ENCODE data around the gene SLC27A5. TPM values are rescaled to one million over a fixed set of nuclear protein-coding genes. Genes with fewer than 3 reads are reported as not detected.

The SLC27A5 gene
- total and polyA plus RNA-seq, 9 of the 15 experiments (the other 6 are each of a cell fraction or from before 2014, with no cell fraction given), result 42.2 to 318 (median 64.7) TPM

GRCh38 chr19:58554494-58555368 is 42.9 kb upstream of the SLC27A5 start, which contains the start of gene CHMP2A (continued):
- no peak for TF ChIP-seq HSF4 (CRISPR knock-in tag; IDR thresholded peaks at IDR 0.05; ENCODE audit: borderline replicate concordance)
- peak; percentile 99 for TF ChIP-seq NR2C1 (IDR thresholded peaks at IDR 0.05)
- peak; percentile 99 for TF ChIP-seq NR2C1 (tag; IDR thresholded peaks at IDR 0.05)
- TF ChIP-seq TRIM28 (IDR thresholded peaks at IDR 0.05), result no peak
- no peak for TF ChIP-seq ZNF551 (CRISPR knock-in tag; IDR thresholded peaks at IDR 0.05)
- TF ChIP-seq ZZZ3 (IDR thresholded peaks at IDR 0.05), result no peak
- TF ChIP-seq NFIC (IDR thresholded peaks at IDR 0.05), result no peak
- TF ChIP-seq HCFC1 (IDR thresholded peaks at IDR 0.05; ENCODE audit: low read depth, low read length), result peak; percentile 84
- TF ChIP-seq ZNF239 (CRISPR knock-in tag; IDR thresholded peaks at IDR 0.05), result no peak
- 0 out of 2 replicates have a peak, but pooled peaks have one; percentile 12 for TF ChIP-seq RFX7 (CRISPR knock-in tag; IDR thresholded peaks at IDR 0.05)
- no peak for TF ChIP-seq NCOA2 (IDR thresholded peaks at IDR 0.05; ENCODE audit: partially characterized antibody in 2 of 2)
- TF ChIP-seq ZNF146 (CRISPR knock-in tag; IDR thresholded peaks at IDR 0.05; ENCODE audit: unreplicated experiment), result no peak
- TF ChIP-seq ESRRA (IDR thresholded peaks at IDR 0.05; ENCODE audit: borderline replicate concordance, low read depth), result peak; percentile 70
- no peak for TF ChIP-seq BCOR (IDR thresholded peaks at IDR 0.05)
- TF ChIP-seq NUFIP1 (IDR thresholded peaks at IDR 0.05; ENCODE audit: partially characterized antibody), result no peak
- TF ChIP-seq, protein P1, sequence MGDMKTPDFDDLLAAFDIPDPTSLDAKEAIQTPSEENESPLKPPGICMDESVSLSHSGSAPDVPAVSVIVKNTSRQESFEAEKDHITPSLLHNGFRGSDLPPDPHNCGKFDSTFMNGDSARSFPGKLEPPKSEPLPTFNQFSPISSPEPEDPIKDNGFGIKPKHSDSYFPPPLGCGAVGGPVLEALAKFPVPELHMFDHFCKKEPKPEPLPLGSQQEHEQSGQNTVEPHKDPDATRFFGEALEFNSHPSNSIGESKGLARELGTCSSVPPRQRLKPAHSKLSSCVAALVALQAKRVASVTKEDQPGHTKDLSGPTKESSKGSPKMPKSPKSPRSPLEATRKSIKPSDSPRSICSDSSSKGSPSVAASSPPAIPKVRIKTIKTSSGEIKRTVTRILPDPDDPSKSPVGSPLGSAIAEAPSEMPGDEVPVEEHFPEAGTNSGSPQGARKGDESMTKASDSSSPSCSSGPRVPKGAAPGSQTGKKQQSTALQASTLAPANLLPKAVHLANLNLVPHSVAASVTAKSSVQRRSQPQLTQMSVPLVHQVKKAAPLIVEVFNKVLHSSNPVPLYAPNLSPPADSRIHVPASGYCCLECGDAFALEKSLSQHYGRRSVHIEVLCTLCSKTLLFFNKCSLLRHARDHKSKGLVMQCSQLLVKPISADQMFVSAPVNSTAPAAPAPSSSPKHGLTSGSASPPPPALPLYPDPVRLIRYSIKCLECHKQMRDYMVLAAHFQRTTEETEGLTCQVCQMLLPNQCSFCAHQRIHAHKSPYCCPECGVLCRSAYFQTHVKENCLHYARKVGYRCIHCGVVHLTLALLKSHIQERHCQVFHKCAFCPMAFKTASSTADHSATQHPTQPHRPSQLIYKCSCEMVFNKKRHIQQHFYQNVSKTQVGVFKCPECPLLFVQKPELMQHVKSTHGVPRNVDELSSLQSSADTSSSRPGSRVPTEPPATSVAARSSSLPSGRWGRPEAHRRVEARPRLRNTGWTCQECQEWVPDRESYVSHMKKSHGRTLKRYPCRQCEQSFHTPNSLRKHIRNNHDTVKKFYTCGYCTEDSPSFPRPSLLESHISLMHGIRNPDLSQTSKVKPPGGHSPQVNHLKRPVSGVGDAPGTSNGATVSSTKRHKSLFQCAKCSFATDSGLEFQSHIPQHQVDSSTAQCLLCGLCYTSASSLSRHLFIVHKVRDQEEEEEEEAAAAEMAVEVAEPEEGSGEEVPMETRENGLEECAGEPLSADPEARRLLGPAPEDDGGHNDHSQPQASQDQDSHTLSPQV (IDR thresholded peaks at IDR 0.05), result peak; percentile 62
- TF ChIP-seq FOXK2 (conservative IDR thresholded peaks at IDR 0.05 in 1 of 2, IDR thresholded peaks at IDR 0.05 in 1 of 2; ENCODE audit: low read depth in 2 of 2), result peak; percentile 85 to 87
- peak; percentile 86; the same call in 1 of the 2 replicates for TF ChIP-seq ZNF77 (CRISPR knock-in tag; IDR thresholded peaks at IDR 0.05)
- TF ChIP-seq MEF2A (IDR thresholded peaks at IDR 0.05; ENCODE audit: control insufficient read depth, low read depth, low read length), result no peak
- peak; percentile 85 for TF ChIP-seq POLR2H (tag; IDR thresholded peaks at IDR 0.05; ENCODE audit: low read depth)

All from K562 (cell line).